Stimulated activated CD8-positive, alpha-beta memory T cell treated with anti-CD3 and anti-CD28 coated beads, Interleukin-4, amount 100 ng/mL, for 1 hour (primary cell): ENCODE data around the gene MYL10.
"Not testable (repeated sequence)": the region's sequence is repeated elsewhere in the genome, so short reads cannot be mapped to it uniquely, and the experiment has no call there.

Source experiments
- DNase-seq, 2 donors: peaks; one replicate each; pipeline ENCODE4 v3.0.0-alpha.2; 2020; ENCODE audit warnings: low read depth in 2 of 2, low spot score in 1 of 2

Gene MYL10

GRCh38 chr7:101618916-101619315 lies 10.2 kb downstream of the MYL10 start:
- DNase-seq, result no peak

GRCh38 chr7:101618207-101618839 lies 10.8 kb downstream of the MYL10 start:
- no peak for DNase-seq

DNA sequence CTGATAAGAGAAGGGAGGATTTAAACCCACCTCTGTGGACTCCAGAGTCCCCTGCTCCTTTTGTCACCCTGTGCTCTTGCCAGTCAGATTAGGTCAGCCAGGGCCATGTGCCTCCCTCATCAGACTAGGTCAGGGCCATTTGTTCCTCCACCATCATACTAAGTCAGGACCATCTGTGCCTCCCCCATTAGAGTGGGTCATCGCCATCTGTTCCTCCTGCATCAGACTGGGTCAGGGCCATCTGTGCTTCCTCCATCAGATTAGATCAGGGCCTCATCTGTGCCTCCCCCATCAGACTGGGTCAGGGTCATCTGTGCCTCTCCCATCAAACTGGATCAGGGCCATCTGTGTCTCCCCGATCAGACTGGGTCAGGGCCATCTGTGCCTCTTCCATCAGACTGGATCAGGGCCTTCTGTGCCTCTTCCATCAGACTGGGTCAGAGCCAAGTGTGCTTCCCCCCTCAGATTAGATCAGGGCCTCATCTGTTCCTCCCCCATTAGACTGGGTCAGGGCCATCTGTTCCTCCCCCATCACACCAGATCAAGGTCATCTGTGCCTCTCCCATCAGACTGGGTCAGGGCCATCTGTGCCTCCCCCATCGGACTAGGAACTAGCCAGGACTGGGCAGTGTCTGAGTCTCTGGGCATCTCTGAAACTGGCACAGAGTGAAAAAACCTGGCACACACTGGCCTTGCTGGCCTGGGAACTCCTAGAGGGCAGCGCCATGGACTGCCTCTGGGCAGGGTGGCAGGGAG lies 11.5 kb downstream of the MYL10 start:
- DNase-seq, result no peak

DNA sequence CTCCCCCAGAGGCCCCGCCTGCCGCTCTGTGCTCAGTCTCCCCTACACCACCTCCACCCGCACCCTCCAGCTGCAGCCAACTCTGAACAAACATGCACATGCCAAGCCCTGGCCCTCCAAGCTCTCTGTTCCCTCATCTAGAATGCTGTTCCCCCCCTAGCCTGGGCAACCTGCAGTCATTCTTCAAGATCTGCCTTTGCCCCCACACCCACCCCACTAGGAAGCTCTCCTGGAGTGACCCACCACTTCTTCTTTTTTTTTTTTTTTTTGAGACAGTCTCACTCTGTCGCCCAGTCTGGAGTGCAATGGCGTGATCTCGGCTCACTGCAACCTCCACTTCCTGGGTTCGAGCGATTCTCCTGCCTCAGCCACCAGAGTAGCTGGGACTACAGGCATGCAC lies 13.7 kb downstream of the MYL10 start:
- no peak for DNase-seq

DNA sequence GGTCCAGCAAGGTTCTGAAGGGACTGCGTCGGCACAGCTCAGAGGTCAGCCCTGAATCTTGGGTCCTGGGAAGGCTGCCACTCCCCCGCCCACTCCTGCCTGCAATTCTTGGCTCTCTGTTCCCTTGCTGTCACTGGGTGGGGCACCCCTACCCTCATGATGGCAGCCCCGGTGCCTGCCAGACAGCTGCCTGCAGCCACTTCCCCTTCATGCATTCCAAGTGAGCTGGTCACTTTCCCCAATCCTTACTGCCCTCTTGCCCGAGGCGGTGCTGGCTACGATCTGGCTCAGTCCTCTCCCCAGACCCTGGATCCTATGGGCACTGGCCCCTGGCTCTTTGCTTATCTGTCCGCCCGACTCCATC lies 14.2 kb downstream of the MYL10 start:
- DNase-seq, result no peak

GRCh38 chr7:101614098-101614938 lies 14.8 kb downstream of the MYL10 start:
- DNase-seq, result no peak

- DNase-seq, result no peak
Measured at GRCh38 chr7:101612885-101613515, 16.1 kb downstream of the MYL10 start.

- no peak for DNase-seq
Measured at GRCh38 chr7:101608772-101609713, 20.1 kb downstream of the MYL10 start.

DNA sequence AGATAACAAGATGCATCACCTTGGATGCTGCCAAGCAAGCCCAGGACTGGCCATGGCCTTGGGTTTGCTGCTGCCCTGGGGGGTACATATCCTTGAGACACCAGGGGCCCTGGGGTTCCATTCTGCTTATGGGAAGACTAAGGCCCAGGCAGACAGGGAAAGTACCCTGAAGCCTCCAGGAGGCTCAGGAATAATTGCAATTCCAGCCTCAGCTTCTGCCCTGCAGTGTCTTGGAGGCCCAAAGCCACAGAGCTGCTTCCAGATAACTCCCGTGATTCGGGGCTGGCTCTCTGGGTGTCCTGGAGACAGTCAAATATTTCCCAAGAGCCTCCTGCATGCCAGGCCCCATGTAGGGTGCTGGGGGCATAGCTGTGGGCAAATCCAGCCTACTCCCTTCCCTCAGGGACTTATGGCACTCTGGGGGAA lies 22.6 kb downstream of the MYL10 start:
- DNase-seq, result no peak

DNA sequence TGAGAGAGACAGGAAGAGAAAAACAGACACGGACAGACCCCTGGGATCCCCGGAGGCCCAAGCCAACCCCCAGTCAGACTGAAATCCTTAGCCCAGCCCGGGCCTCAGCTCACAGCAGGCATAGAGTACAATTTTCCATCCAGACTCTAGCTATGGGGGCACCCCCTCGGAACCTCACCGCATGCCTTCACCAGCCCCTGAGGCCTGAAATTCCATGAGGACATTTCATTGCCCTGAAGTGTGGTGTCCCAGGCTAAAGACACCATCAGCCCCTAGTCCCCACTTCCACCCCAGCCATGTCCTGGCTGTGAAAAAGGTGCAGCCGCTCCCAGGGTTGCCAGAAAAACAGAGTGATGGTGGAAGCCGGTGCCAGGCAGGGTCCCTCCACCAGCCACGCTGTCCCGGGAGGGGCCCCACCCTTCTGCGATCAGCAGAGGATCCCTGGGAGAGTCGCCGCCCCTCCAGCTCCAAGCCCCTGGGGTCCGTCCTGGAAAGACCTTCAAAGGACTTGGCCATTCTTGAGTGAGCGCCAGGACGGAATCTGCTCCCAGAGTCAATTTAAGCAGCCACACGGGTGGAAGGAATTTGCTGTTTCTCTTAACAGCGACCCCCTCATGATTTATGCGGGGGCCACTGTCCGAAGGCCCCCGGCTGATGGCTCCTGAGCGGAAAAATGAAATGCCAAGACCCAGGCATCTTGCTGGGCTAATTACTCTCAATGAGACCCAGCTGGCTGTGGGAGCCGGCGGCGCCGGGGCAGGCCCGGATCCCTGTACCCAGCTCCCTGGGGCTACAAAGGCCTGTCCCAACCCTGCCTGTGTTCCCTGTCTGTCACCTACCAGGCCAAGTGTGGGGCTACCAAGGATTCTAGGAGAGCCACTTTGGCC lies 23.2 kb downstream of the MYL10 start:
- no peak for DNase-seq

DNA sequence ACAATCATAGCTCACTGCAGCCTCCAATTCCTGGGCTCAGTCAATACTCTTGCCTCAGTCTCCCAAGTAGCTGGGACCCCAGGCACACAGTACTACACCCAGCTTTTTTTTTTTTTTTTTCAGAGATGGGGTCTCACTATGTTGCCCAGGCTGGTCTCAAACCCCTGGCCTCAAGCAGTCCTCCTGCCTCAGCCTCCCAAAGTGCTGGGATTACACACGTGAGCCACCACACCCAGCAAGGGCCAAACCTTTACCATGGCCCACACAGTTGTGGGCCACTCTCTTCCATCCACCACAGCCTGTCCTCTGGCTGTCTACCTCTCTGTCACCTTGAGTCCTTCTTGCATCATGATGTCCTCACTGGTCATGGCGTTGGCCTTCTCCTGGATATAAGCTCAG lies 24.2 kb downstream of the MYL10 start:
- not testable (repeated sequence) for DNase-seq

- no peak for DNase-seq
Measured at GRCh38 chr7:101604331-101604933, 24.7 kb downstream of the MYL10 start.

GRCh38 chr7:101602484-101603241 lies 26.4 kb downstream of the MYL10 start:
- DNase-seq, result peak; percentile 27 to 43

DNA sequence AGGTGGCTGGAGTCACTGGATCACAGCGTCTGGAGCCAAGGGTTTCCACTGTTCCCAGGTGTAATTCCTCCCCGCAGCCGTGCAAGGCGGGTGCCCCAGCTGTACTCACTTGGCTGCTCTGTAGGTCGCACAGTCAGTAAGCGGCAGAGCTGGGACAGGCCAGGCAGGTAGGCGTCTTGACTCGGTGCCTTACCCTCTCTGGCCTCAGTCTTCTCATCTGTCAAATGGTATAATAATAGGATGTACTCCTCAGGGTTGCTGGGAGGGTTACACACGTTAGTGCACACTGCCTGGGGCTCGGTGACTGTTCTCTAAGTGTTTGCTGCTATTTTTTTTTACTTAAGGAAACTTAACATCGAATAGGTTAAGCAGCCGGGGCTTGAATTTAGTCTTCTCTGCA lies 27.0 kb downstream of the MYL10 start:
- no peak for DNase-seq

GRCh38 chr7:101599787-101600186 lies 29.3 kb downstream of the MYL10 start:
- DNase-seq, result no peak

DNA sequence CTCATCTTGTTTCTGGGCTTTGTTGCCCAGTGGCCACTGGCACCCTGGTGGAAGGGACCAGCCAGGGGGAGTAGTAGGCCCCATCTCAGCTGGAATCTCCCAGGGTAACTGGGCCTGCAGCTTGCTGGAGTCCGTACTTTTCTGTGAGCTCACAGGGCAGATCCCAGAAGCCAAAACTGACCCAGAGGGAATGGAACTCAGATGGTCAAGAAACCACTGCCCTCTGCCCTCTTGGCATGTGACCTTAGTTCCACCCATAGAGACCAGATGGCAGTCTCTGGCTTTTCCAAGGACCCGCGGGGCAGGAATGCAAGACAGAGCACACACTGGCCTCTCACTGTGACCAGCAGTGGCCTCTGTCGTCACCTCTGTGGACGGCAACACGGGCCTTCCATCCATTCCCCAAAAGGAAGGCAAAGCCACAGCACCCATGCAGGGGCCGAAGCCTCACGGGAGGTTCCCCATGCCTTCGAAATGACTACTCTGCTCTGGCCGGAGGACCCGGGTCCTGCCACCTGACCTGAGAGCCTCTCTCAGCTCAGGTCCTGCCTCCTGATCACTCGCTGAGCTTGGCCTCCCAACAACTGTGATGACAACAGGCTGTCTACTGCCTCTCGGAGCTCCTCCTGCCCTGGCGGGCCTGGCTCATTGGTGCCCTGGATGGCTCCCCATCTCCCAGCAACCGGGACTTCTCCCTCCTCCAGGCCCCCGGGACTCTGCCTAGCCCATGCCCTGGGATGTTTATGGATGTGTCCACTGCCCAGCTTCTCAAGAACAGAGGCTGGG lies 29.9 kb downstream of the MYL10 start:
- DNase-seq, result no peak

- no peak for DNase-seq
Measured at GRCh38 chr7:101598422-101598985, 30.6 kb downstream of the MYL10 start.
